ENCODE measurements around the gene KLK1.
"Not testable (repeated sequence)": the region's sequence is repeated elsewhere in the genome, so short reads cannot be mapped to it uniquely, and the experiment has no call there.

The KLK1 gene

DNA sequence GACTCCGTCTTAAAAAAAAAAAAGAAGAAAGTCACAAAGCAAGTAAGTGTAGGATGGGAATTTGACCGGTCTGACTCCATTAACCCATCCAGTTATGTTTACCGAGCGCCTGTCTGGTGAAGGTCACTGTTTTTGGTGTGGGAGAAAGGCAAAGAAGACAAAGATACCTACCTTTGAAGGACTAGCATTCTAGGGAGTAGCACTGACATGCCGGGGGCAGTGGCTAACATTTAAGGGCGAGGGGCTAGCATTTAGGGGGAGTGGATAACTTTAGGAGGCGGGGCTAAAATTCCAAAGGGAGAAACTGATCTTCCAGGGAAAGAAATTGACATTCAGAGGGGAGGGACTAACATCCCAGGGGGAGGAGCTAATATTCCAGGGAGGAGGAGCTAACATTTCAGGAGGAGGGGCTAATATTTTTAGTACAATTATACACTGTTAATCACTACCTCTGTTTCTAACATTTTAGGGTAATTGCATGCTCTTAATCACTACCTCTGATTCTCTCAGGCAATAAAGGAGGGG is 44.6 kb downstream of the KLK1 start:
- in situ Hi-C loops (cut with HindIII; ENCODE audit: low pct_ligation_motif_present, low pct_unique_long_range_greater_than_20kb, low sequenced_read_pairs): no loop called here
- DNase-seq: no peak

DNA sequence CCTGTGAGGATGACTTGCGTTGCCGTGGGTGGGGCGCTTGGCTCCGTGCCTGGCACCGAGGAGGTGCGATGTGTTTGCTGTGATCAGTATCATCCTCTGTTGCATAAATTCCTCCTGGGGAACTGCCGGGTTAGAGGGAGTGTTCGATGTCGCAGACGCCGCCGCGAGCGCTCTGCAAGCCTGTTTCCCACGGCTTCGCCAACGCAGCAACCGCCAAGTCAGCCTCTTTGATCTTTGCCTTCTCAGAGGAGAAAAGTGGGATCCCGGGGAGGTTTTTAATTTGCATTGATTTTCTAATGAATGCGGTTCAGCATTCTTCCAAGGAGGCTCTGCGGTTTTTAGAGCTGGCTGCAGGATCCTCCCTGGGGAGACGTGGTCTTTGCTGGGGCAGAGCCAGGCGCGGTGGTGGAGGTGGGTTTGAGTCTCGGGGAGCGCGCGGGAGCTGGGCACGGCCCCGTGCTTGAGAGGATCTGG is 45.7 kb downstream of the KLK1 start:
- DNase-seq: no peak
- in situ Hi-C loops (cut with HindIII; ENCODE audit: low pct_ligation_motif_present, low pct_unique_long_range_greater_than_20kb, low sequenced_read_pairs): no loop called here

DNA sequence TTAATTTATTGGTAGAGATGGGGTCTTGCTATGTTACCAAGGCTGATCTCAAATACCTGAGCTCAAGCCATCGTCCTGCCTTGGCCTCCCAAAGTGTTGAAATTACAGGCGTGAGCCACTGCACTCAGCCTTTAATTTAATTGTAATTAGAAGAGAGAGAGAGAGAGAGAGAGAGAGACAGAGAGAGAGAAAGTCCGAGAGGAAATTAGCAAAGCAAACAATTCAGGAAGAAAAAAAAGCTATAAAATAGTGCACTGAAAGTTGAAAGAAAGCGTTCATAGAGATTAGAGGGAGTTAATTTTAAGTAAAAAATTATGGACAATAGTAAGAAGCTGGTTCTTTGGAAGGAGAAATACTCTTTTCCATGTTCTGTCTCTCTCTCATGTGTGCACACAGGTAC is 46.3 kb downstream of the KLK1 start:
- DNase-seq: no peak
- in situ Hi-C loops (cut with HindIII; ENCODE audit: low pct_ligation_motif_present, low pct_unique_long_range_greater_than_20kb, low sequenced_read_pairs): no loop called here

DNA sequence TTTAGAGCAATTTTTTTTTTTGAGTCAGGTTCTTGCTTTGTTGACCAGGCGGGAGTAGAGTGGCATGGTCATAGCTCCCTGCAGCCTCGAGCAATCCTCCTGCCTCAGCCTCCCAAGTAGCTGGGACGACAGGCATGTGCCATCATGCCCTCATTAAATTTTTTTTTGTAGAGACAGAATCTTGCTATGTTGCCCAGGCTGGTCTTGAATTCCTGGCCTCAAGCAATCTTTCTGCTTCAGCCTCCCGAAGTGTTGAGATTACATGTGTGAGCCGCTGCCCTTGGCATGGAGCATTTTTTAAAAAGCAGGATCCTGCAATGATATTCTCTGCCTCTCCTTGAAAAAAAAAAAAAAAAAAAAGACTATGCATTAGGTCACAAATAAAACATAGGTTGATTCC is 47.5 kb downstream of the KLK1 start:
- DNase-seq: no peak
- in situ Hi-C loops (cut with HindIII; ENCODE audit: low pct_ligation_motif_present, low pct_unique_long_range_greater_than_20kb, low sequenced_read_pairs): no loop called here

DNA sequence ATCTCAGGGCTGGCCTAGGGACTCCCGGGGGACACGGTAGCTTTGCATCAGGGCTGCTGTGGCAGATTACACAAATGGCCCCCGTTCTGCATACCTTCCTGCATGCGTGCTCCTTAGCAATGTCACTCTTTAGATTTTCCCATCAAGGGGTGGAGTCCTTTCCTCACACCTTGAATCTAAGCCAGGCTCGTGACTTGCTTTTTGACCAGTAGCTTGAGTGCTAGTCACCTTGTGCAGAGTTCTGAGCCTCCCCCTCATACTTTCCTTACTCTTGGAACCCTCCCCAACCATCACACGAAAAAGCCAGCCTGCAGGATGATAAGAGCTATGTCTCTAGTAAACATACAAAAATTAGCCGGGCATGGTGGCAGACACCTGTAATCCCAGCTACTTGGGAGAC is 50.1 kb downstream of the KLK1 start:
- DNase-seq; in situ Hi-C loops (cut with HindIII; ENCODE audit: low pct_ligation_motif_present, low pct_unique_long_range_greater_than_20kb, low sequenced_read_pairs): not testable (repeated sequence)

DNA sequence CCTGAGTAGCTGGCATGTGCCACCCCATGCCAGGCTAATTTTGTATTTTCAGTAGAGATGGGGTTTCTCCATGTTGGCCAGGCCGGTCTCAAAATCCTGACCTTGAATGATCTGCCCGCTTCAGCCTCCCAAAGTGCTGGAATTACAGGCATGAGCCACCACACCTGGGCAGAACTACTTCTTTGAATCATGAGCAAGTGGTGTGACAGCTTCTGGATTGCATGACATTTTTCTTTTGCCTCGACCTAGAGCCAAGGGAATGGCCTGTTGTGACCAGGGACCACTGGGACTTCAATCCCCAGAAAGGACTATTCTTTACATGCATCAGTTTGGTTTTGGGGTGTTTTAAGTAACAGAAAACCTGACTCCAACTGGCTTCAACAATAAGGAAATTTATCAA is 50.7 kb downstream of the KLK1 start:
- DNase-seq; in situ Hi-C loops (cut with HindIII; ENCODE audit: low pct_ligation_motif_present, low pct_unique_long_range_greater_than_20kb, low sequenced_read_pairs): not testable (repeated sequence)

DNA sequence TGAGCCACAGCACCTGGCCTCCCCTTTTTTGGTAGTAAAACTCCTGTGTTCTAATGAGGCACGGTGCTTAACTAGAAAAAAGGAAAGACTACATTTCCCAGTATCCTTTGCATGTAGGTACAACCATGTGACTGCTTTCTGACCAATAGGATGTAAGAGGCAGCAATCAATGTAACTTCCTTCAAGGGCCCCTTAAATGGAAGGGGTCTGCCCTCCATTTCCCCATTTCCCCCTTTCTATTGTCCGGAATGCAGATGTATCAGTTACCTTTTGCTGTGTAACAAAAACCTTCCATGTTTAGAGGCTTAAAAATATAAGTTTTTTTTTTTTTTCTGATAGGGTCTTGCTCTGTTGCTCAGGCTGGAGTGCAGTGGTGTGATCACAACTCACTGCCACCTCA is 51.1 kb downstream of the KLK1 start:
- in situ Hi-C loops (cut with HindIII; ENCODE audit: low pct_ligation_motif_present, low pct_unique_long_range_greater_than_20kb, low sequenced_read_pairs): no loop called here
- DNase-seq: no peak

DNA sequence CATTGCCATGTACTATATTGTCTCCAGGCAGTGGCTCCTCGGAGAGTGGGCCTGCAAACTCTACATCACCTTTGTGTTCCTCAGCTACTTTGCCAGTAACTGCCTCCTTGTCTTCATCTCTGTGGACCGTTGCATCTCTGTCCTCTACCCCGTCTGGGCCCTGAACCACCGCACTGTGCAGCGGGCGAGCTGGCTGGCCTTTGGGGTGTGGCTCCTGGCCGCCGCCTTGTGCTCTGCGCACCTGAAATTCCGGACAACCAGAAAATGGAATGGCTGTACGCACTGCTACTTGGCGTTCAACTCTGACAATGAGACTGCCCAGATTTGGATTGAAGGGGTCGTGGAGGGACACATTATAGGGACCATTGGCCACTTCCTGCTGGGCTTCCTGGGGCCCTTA is 52.7 kb downstream of the KLK1 start:
- in situ Hi-C loops (cut with HindIII; ENCODE audit: low pct_ligation_motif_present, low pct_unique_long_range_greater_than_20kb, low sequenced_read_pairs): no loop called here
- no peak for DNase-seq

DNA sequence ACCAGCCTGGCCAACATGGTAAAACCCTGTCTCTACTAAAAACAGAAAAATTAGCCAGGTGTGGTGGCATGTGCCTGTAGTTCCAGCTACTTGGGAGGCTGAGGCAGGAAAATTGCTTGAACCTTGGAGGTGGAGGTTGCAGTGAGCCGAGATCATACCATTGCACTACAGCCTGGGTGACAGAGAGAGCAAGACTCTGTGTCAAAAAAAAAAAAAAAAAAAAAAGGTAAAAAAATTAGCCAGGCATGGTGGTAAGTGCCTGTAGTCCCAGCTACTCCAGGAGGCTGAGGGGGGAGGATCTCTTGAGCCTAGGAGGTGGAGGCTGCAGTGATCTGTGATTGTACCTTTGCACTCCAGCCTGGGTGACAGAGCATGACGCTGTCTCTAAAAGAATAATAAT is 53.4 kb downstream of the KLK1 start, which contains the start of gene GPR32:
Gene GPR32 (plus strand): TSS at position 301 of the 400 bp plus-strand sequence. CDS start 137 bp downstream, outside the sequence.
- DNase-seq; in situ Hi-C loops (cut with HindIII; ENCODE audit: low pct_ligation_motif_present, low pct_unique_long_range_greater_than_20kb, low sequenced_read_pairs): not testable (repeated sequence)
